CD4-positive, alpha-beta T cell treated with Interleukin-4 for 1 hour (primary cell): ENCODE results near the gene CTNND2.
"Not testable (repeated sequence)": the region's sequence is repeated elsewhere in the genome, so short reads cannot be mapped to it uniquely, and the experiment has no call there.

Experiments
- DNase-seq, 2 donors: peaks; one replicate each; pipeline ENCODE4 v3.0.0-alpha.2; 2020 to 2022

The CTNND2 gene

DNA sequence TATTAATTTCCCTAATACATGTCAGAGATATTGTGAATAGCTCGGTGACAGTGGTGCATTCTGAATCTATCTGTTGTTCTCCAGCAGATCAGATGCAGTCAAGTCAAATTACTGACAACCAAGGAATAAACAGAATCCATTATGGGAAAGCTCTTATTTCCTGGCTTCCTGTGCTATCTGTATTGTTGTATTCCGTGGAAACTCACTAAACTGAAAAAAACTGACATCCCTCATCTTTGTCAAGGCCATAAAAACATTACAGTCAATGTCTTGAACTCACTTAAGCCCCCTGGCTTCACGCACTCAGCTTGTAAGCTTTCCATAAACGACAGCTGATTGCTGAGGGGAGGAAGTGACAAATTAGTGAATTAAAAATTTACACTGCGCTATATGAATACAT is 245.9 kb downstream of the CTNND2 start:
- DNase-seq = no peak

DNA sequence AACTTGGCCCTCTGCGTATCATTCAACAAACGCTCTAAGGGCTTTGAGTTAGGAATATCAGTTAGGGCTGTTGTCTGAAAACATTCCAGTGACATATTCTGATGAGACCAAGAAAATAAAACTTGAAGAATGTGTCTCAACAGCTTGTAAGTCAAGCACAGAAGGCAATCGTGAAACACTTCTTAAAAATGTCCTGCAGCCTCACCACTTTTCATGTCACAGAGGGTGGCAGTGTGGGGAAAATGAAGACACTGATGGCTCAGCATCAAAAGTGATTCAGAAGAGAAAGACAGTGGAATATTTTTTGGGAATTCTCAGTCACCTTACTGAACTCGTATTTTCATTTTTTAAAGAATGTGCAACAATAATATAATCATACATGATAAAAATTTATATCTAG is 247.3 kb downstream of the CTNND2 start:
- no peak for DNase-seq

DNA sequence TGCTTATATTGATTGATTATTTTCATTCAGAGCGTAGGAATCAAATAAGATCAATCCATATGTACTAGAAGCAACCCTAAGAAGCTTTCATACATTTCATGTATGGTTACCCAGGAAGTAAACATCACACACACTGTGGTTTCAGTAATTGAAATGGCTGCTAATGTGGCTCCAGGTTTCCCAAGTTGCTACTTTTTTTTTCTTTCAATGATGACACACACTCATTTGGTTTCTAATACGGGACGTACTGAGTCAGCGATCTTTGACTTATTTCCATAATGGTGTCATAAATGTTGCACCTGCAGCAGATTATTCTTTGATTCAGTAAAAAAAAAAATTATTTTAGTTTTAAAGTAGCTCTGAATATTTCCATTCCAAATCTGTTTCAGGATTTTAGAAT is 248.6 kb downstream of the CTNND2 start:
- no peak for DNase-seq

DNA sequence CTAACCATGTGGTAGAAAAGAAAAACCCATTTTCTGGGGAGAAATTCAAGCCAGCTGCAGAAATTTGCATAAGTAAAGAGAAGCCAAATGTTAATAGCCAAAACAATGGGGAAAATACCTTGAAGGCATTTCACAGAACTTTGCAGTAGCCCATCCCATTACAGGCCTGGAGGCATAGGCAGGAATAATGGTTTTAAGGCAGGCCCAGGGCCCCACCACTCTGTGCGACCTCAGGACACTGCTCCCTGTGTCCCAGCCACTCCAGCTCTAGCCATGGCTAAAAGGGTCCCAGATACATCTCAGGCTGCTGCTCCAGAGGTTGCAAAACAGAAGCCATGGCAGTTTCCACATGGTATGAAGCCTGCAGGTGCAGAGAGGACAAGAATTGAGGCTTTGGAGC is 253.3 kb downstream of the CTNND2 start:
- no peak for DNase-seq

DNA sequence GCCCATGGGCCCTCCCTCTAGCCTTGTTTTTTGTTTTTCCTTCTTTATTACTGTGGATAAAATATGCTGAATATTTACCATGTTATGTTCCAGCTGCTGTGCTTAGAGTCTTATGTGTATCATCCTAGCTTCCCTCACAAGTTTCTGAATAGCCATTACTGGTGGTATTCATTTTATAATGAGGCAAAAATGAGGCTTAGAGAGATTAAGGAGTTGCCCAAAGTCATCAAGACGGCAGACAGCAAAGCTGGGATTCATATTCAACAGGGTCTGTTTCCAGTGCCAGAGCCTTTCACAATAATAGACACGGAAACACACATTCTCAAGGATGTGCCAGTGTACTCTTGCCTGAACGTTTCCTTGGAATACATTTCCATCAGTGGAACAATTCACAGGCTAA is 258.1 kb downstream of the CTNND2 start:
- no peak for DNase-seq

DNA sequence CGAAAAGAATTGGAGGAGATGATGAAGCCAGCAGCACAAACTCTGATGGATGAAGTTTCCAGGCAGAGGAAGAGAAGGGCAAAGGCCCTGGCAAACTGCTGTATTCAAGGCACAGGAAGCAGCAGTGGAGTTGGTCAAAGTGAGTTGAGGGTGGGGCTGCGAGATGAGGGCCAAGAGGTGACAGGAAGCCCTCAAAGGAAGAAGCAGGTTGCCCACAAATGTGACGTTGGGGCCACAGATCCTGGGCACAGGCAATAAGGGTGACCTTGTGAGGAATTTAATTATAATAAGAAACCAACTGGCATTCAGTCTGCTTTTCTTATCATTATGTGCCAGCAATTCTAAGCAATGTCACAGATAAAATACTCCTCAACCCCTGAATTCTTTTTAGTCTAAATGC is 261.8 kb downstream of the CTNND2 start:
- no peak for DNase-seq

DNA sequence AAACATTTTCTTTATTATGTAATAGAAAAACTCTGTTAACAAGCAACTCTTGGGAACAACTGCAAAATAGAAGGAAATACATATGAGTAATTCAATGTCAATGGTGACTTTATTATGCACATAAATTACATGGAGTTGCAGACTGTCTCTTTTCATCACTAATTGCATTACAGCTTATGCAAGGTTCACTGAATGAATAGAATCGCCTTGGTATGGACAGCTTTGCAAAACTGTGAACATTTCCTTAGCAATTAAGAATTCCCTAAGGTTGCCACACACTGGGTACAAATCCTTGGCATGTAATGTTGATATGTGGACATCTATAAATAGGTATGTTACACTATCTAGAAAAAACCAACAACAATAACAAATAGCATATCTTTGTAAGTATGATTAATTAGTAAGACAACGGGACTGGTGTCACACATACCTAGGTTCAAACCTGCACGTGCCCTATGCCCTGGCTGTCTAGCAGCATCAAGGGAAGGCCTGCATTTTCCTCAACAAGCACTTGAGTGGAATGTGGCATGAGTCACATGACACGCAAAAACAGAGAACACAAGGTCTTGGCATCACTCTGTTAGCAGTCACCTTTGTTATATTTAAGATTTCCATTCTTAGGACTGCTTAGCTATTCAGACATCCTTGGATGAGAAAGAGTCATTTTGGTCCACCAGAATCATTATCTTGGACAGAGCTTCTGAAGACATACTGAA is 263.9 kb downstream of the CTNND2 start:
- DNase-seq = no peak

DNA sequence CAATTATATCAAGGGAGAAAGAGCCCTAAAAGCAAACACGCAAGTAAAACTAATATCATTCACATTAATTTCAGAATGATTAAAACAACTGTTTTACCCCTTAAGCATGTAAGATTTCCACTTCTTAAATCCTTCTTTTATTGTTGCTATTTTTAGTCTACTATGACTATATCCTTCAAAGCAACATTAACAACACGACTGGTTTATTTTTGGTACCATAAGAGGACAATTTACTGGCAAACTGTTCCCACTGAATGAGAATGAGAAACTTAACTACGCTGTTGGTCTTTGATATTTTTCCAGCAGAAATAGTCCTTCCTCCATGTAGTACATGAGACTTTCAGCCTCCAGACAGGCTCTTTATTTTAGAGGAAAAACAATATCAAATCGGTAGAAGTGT is 281.5 kb downstream of the CTNND2 start:
- no peak for DNase-seq

DNA sequence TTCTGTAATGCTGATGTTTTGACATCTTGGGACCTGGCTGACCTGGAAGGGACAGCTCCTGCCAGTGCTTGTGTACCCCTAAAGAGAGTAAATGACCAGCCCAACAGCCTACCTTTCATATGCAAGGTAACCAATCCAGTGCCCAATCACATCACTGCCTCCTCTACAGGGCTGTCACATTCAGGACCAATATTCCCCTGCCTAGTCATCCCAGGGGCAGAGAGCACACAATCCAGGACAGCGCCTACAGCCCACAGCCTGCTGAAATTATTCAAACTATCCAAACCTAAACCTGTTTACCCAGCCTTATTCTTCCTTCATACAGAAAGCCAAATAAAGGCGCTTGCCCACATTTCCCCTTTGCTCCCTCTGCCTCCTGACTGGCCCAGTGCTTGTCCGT is 284.1 kb downstream of the CTNND2 start:
- DNase-seq = no peak

DNA sequence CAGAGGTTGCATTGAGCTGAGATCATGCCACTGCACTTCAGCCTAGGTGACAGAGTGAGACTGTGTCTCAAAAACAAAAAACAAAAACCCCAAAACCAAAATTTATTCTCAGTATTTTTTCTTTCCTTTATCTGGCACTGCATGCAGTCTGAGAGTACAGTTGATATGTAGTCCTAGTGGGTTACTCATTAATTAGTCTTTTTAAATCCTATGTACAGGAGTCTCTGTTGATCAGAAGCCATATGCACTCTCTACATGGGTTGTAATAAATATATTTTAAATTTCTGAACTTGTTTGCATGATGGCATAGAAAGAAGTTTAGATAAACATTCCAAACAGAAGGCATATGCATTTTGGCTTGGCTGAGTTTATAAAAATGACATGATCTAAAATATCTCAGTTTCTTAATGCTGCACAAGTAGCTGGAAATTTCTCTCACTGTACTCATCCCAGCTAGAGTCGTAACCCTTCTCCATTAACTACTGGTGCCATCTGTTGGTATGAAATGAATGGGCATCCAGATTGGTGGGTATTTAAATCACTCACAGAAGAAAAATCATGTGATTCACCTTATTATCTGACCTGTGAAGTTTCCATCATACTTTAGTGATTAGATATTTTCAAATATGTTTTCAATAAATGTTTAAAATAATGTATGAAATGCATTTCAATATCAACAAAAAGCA is 284.8 kb downstream of the CTNND2 start:
- no peak for DNase-seq

DNA sequence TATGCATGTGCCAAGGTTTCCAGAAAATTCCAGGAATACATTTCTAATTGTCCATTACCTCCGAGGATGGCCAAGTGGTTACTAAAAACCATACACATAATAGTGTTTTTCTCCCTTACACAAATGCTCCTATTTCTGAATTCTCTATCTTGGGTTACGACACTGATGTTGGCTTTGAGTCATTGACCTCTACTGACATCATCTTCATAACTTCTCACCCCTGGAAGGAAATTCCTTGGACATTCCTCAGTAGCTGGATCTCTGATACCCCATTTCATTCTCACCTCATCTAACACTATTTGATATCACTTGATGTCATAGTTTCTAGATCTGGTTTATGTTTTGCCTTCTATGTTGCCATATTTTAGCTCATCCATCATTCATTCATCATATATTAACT is 287.2 kb downstream of the CTNND2 start:
- no peak for DNase-seq

DNA sequence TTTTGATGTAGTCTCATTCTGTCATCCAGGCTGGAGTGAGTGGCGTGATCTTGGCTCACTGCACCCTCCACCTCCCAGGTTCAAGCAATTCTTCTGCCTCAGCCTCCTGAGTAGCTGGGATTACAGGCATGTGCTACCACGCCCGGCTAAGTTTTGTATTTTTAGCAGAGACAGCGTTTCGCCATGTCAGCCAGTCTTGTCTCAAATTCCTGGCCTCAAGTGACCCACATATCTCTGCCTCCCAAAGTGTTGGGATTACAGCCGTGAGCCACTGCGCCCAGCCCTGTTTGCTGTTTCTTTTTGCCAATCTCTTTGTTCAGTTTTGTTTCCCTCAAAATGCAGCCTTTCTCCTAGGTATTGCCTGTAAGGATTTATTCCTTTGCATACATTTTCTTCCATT is 287.6 kb downstream of the CTNND2 start:
- DNase-seq = not testable (repeated sequence)

DNA sequence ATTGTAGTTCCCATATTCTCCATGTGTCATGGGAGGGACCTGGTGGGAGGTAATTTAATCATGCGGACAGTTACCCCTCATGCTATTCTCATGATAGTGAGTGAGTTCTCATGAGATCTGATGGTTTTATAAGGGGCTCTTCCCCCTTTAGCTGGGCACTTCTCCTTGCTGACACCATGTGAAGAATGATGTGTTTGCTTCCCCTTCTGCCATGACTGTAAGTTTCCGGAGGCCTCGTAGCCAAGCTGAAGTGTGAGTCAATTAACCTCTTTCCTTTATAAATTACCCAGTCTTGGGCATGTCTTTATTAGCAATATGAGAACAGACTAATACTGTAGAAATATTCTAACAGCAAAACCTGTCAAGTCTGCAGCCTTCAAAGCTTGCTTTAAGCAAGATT is 293.2 kb downstream of the CTNND2 start:
- DNase-seq = no peak

DNA sequence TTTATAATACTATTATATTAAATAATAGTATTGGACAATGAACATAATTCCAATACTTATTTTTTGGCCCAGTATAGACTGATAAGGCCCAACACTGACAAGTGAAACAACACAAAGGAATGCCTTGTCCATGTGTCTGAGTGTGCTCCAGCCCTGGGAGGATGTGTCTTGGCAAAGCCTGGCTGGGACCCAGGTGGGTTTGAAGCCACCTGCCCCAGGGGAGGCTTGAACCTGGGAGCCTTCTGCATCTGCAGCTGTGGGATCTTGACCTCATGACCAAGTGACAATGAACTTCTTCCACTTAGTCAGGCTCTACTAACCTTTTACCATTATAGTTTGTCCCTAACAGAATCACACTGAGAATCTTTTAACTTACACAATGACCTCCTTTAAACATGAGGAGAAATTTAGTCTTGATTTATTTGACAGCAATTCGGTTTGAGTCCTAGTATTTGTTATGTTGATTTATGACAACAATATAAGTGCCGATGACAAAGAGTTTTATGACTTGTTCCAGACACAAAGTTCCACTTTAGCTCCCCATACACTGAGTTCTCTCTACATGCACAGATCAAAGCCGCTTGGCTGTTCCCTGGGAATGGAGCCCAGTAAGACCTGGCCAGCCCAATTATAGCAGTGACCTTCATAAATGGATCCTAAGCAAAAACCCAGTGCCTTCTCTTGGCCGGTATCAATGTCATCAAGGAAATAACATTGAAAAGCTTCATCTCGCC is 294.5 kb downstream of the CTNND2 start:
- no peak for DNase-seq

DNA sequence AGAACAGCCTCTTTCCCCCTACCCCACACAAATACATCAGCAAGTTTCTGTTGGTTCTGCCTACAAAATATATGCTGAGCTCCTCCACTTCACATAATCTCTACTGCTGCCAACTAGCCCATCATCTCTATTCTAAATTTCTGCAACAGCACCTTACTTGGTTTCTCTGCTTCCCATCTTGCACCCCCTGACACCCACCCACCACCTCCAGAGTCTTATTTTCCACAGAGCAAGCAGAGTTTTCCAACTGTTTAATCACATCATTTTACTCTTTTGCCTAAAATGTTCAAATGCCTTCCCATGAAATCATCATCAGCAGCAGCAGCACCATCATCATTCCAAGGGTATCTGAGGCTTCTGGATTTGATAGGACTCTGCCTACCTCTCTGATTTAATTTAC is 295.7 kb downstream of the CTNND2 start:
- no peak for DNase-seq

DNA sequence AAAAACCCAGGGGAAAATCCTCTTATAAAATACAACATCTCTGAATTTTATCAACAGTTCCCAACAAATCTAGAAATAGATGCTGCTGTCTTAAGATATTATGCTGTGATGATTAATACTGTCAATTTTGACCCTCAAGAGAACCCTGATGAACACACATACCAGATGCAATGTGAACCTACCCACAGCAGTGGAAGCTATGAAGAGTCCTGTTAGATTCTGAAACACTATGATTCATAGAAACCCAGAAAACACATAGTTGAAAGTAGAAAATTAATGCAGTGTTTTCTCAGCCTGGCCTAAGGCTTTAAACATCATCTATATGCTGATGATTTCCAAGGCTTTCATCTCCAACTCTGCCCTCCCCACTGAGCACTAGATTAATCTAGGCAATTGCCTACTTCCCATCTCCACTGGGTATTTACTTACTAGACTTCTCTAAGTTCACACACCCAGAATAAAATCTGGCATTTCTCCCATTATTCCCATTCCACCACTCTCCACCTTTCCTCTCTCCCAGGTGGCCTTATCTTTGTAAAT is 296.2 kb downstream of the CTNND2 start:
- DNase-seq = no peak

DNA sequence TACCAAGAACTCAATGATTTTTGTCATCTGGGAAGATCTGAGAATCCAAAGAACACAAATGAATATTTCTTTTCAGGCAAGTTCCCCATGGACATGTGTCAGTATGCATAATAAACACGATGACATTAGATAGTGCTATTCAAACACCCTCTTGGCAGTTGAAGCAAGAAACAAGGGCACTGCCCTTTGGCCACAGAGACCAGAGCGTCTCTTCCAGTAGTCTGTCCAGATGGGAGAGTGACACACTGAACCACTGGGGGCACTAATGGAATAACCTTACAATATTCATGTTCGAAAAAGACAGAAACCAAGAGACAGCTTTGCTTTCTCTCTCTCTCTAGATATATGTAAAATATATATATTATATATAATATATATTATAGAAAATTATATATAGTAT is 301.9 kb downstream of the CTNND2 start:
- no peak for DNase-seq

DNA sequence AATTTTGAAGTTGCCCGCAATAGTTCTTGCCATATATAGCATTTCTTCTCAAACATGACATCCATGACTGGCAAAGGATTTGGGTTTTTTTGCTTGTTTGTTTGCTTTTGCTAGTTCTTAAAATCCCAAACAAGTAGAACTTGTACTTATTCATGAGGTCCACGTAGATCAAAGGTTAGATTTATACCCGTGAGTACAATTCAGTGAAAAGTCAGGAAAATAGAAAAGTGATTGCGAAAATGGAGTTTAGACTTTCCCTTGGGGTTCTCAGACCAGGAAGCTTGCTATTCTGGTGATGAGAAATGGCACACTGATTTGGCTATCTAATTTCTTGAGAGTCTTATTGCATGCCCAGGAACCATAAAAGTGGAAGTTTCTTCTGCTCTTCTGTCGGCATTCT is 304.7 kb downstream of the CTNND2 start:
- DNase-seq = no peak

DNA sequence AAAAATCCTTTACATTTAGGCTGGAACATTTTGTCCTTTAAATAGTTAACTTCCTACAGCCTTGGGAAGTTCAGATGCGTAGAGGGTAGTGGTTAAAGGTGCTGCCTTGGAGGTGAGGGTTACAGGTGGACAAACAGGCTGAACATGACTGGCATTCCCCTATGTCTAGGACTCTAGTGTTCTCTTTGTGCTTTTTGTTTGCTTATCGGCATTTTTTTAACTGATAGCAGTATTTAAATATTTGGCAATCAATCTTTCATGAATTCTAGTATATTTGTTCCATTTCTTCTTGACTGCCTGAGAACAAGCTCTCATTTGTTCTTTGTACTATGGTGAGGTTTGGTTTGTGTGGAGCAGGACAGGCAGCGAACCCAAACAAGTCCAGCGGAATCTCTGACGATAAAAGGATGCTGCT is 307.6 kb downstream of the CTNND2 start:
- DNase-seq = no peak

DNA sequence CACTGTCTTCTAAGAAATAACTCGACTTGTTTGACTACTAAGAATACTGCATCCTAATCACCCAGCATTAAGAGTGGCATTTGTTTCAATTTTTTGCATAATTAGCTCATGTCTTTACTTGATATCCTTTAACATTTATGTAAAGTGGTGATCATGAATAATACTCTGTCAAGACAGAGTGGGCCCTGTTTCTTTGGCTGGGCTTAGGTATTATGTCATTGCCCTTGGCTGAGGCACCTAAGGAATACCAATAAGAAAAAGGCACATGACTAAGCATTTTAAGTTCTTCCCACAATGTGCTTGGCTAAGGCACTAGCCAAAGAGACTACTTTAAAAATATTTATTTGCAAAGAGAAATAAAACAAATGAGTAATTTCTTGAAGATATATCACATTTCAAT is 308.1 kb downstream of the CTNND2 start:
- no peak for DNase-seq

DNA sequence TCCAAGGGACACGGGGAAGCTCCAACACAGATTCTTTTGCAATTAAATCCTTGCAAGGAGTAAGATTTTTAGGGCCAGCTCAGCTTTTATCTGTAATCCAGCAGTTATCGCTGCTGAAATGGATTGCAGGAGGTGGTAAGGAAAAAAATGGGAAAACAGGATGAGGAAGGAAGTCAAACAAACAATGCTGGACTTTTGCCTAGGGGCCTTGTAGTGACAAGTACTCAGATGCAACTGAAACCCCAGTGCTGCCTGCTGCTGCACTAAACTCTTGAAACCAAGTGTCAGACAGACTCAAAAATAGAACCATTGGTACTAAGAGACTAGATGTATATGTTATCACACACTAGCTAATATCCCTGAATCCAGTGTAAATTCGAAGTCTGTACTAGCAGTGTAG is 309.2 kb downstream of the CTNND2 start:
- DNase-seq = no peak

DNA sequence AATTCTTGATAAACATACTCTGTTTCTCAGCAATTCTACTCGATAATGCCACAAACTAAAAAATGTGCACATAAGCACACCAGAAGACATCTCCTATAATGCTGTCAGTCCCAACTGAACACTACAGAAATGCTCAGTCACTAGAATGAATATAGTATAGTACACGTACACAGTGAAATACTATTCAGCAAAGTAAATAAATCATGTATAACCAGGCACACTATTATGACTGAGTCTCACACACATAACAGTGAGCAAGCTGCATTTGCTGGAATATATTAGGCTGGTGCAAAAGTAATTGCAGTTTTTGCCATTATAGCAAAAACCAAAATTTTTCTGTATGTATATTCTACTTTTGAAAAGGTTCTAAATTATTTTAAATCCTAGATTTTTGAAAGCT is 310.2 kb downstream of the CTNND2 start:
- no peak for DNase-seq

DNA sequence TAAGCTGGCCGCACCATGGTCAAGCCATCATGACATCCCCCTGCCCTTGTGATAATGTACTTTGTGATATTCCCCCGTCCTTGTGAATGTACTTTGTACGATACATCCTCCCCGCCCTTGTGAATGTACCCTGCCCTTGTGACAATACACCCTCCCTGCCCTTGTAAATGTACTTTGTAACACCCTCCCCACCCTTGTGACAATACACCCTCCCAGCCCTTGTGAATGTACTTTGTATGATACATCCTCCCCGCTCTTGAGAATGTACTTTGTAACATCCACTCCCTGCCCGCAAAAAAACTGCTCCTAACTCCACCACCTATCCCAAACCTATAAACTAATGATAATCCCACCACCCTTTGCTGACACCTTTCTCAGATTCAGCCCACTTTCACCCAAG is 313.8 kb downstream of the CTNND2 start:
- DNase-seq = no peak

DNA sequence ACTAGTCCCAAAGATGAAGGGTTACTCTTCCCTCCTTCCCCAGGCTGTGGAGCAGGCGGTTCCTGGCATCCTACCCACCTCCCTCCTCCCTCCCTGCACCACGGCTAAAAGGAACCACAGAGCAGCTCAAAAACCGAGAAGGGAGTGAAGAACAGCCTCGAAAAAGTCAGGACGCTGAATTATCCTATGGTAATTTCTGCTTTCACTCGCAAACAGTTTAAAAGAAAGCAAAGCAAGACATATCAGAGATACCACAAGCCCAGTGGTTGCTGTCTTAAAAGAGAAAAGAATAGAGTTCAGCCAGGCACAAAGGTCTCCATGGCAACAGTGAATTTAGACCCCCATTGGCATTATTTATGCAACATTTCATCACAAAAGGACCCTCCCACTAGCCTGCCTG is 315.4 kb downstream of the CTNND2 start:
- DNase-seq = no peak
